GM12874 (cell line): ENCODE data around the gene VTI1A.
A peak's percentile ranks its signal among the peaks of the same experiment; 100 is the strongest.

ENCODE experiments used
- TF ChIP-seq, protein P1 (sequence below): IDR thresholded peaks from 2 replicates; pipeline ENCODE4 v1.5.1; 2011; ENCODE audit warnings: low read depth, mild to moderate bottlenecking, control low read depth, low read length, moderate library complexity; ENCODE audit not compliant: insufficient read depth

The VTI1A gene

DNA sequence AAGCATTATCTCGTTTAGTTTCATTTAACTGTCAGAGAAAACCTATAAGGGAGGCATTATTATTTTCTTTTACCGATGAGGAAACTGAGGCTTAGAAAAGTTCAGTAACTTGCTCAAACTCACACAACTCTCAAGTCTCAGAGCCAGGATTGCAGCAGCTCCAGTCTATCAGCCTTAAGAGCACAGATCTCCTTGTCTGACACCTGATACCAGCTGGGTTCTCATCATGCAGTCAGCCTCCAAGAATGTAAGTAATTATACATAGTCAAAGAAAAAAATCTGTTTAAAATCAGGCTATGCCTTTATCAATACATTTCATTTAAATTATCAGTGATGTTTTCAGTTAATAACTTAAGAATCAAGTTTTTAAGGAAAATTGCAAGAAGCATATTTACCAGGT, 266.4 kb downstream of the VTI1A start:
- TF ChIP-seq, protein P1, sequence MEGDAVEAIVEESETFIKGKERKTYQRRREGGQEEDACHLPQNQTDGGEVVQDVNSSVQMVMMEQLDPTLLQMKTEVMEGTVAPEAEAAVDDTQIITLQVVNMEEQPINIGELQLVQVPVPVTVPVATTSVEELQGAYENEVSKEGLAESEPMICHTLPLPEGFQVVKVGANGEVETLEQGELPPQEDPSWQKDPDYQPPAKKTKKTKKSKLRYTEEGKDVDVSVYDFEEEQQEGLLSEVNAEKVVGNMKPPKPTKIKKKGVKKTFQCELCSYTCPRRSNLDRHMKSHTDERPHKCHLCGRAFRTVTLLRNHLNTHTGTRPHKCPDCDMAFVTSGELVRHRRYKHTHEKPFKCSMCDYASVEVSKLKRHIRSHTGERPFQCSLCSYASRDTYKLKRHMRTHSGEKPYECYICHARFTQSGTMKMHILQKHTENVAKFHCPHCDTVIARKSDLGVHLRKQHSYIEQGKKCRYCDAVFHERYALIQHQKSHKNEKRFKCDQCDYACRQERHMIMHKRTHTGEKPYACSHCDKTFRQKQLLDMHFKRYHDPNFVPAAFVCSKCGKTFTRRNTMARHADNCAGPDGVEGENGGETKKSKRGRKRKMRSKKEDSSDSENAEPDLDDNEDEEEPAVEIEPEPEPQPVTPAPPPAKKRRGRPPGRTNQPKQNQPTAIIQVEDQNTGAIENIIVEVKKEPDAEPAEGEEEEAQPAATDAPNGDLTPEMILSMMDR = no peak

- TF ChIP-seq, protein P1 = no peak
Observed at GRCh38 chr10:112715581-112715980, 268.6 kb downstream of the VTI1A start.

DNA sequence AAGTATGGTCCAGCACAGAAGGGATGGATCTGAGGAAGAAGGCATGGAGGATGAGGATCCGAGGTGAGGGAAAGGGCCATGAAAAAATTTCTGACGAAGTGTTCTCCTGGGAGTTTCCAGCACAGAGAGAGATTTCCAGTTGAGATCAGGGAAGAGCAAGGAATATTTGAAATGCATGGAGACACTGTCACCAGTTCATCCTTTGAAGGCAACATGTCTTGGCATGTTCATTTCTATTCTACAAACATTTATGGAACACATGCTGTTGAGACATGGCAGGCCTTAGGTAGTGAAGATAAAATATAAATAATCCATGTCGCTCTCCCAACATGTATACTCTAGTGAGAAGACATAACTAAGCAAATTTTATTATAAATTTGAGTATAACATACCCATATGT, 269.1 kb downstream of the VTI1A start:
- TF ChIP-seq, protein P1 = no peak

GRCh38 chr10:112716924-112717413, 270.0 kb downstream of the VTI1A start:
- TF ChIP-seq, protein P1 = no peak

DNA sequence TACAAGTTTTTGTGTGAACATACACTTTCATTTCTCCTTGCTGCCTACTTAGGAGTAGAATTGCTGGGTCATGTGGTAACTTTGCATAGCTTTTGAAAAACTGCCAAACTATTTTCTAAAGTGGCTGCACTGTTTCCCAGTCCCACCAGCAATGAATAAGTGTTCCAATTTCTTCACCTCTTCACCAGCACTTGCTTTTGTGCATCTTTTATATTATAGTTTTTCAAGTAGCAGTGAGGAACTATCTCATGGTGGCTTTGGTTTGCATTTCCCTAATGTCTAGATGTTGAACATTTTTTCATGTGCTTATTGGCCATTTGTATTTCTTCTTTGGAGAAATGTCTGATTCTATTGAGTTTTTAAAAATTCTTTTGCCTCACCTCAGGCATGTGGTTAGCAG, 273.2 kb downstream of the VTI1A start:
- TF ChIP-seq, protein P1 = no peak

DNA sequence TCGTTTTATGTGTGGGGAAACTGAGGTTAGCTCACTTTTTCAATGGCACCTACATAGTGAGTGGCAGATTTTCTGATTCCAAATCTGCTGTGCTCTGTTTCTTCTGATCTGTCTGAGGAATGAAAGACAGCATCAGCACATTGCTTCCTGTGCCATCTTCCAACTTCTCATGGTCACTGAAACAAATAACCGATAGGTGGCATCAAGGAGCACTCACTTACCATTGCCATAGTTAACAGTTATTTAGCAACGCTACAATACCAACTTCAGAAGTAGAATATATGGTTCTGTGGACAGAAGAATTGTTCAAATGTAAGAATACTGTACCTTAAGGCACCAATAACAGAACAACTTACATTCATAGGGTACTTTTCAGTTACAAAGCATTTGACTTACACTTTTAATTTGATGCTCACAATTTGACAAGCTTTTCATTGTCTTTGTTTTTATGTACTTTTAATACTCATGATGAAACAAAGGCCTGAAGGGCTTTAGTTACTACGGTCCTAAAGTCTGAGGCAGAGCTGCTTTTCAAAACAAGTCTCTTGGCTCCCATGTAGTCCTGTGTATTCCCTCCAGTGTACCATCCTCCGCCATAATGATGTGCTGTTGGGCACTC, 274.2 kb downstream of the VTI1A start:
- TF ChIP-seq, protein P1 = peak; percentile 58

DNA sequence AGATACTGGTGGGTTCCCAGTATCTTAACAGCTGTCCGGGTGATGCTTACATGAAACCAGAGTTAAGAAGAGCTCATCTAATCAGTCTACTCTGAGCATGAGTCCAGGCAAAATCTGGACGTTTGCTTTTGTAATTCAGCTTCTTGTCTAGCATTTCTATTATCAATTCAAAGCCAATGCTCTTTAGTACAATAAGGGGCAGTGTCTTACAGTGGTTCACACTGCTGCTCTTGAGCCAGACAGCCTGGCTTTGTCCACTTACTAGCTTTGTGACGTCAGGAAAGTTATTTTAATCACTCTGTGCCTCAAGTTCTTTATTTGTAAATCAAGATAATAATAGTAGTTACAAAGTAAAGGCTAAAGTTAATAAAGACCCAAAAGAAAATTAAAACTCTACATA, 275.7 kb downstream of the VTI1A start:
- TF ChIP-seq, protein P1 = no peak

DNA sequence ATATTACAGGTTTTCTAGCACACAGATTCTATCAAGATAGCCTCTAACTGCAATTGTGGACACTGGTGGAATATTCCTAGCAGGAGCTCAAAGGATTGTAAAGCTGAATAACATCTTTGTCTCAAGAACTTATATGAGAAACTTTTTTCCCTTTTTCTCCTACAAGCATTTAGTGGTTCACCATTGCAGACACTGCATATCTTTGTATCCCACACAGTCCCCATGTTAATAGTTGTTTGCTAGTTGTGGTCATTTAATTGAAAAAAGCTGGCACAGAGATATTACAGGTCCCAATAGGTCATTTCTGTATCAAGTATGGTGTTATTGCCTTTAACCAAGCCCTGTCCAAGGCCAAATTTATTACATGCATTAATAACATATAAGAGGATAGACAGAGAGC, 276.9 kb downstream of the VTI1A start:
- TF ChIP-seq, protein P1 = no peak
